ENCODE data around the gene ENGASE. TPM values are rescaled to one million over a fixed set of nuclear protein-coding genes. Genes with fewer than 3 reads are reported as not detected.
A peak's percentile ranks its signal among the peaks of the same experiment; 100 is the strongest.

The ENGASE gene
- total RNA-seq, 1 donor from 2014 or later = 39.4 TPM

DNA sequence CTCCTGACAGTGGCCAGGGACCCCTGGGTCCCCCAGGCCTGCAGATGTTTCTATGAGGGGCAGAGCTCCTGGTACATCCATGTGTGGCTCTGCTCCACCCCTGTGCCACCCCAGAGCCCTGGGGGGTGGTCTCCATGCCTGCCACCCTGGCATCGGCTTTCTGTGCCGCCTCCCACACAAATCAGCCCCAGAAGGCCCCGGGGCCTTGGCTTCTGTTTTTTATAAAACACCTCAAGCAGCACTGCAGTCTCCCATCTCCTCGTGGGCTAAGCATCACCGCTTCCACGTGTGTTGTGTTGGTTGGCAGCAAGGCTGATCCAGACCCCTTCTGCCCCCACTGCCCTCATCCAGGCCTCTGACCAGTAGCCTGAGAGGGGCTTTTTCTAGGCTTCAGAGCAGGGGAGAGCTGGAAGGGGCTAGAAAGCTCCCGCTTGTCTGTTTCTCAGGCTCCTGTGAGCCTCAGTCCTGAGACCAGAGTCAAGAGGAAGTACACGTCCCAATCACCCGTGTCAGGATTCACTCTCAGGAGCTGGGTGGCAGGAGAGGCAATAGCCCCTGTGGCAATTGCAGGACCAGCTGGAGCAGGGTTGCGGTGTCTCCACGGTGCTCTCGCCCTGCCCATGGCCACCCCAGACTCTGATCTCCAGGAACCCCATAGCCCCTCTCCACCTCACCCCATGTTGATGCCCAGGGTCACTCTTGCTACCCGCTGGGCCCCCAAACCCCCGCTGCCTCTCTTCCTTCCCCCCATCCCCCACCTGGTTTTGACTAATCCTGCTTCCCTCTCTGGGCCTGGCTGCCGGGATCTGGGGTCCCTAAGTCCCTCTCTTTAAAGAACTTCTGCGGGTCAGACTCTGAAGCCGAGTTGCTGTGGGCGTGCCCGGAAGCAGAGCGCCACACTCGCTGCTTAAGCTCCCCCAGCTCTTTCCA lies 25.5 kb upstream of the ENGASE start:
- no peak for DNase-seq (ENCODE audit: low spot score)

DNA sequence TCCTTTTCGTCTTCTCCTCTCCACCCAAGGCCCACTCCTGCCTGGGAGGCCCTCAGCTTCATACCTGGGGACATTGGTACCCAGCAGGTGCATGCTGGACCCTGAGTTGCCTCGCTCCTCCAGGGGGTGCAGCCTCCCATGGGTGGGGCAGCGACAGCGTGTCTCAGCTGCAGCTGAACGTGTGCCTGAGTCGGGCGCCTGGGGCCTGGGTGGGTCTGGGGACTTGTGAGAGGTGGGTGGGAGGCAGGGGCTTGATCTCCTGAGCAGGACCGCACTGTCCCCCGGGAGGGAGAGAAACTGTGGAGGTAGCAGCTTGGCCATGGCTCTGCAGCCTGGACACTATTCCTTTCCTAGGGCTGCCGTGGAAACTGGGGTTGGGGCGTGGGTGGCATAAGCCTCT lies 24.8 kb upstream of the ENGASE start:
- DNase-seq (ENCODE audit: low spot score) = no peak
- intact Hi-C loops (cut with DNase I) = loop anchor here (5.0 kb wide), 1 partner anchor 38 kb away; no protein-coding TSS in a partner anchor

More for the DNA sequence above, 25.5 kb upstream of the ENGASE start:
- intact Hi-C loops (cut with DNase I) = loop anchor here (5.0 kb wide), 1 partner anchor 37 kb away; no protein-coding TSS in a partner anchor

DNA sequence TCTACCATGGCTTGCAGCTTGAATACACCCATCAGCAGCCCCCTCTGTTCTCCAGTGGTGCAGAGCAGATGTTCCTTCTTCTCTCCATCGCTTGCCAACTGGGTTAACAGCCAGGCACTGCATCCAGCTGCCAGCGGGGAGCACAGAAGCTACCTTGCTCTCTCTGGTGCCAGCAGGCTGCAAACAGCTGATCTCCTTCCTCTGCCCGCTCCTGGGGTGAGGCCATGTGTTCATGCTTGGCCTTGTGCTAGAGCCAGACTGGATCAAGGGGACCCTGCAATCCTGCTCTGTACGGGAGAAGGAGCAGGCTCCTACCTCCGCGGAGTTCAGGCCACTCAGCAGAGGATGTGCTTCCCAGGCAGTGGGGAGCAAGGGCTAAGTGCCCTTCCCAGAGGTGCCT lies 24.1 kb upstream of the ENGASE start:
- intact Hi-C loops (cut with DNase I) = no loop called here
- no peak for DNase-seq (ENCODE audit: low spot score)

DNA sequence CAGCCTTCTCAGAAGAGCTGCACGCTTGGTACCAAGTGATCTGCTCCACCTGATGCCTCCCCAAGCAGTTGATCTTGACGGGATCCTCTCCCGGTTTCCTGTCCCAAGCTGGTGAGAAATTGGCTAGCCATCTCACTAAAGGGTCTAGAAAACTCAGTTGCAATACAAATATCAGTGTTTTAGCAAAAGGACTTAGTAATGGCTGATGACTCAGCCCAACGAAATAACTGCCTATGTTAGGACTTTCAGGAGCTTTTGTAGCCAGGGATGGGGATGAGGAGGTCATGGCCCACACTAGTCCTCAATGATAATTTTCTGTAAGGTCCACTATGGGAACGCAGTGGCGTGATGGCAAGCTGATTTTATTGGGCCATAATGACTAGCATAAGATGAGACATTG lies 23.3 kb upstream of the ENGASE start:
- DNase-seq (ENCODE audit: low spot score) = no peak
- intact Hi-C loops (cut with DNase I) = no loop called here

DNA sequence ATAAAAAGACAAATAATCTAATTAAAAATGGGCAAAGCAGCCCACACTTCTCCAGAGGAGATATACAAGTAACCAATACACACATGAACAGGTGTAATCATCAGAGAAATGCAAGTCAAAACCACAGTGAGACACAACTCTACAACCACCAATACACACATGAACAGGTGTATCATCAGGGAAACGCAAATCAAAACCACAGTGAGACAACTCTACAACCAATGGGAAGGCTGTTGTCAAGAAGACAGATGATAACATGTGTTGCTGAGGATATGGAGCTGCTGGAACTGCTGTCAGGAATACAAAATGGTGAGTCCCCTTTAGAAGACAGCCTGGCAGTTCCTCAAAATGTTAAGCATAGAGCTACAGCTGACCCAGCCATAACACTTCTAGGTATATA lies 22.5 kb upstream of the ENGASE start:
- DNase-seq (ENCODE audit: low spot score) = no peak
- intact Hi-C loops (cut with DNase I) = no loop called here

DNA sequence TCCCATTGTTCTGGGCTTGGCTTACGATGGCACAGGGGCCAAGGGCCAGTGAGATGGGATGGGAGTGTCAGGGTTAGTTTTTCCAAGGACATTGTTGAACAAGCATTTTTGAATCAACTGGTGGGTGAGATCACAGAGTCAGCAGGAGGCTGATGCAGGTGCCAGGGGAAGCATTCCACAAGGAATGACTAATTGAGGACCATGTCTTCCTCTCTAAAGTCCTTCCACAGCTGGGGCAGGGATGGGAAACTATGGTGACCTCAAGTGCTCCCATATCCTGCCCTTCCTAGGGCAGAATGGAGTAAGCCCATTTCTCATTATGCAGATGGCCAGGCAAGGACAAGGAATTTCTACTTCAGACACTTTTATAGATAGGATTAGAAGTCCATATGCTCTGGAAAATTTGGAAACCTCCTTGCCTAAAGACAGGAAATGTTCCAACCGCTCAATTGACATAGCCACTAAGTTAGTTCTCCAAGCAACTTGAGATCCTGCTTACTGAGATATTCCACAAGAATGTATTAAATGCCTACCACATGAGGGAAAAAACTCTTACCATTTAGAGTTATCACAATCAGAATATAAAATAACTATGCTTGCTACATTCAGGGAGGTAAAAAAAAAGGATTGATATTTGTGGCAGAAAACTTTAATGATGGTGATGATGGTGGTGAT lies 21.2 kb upstream of the ENGASE start:
- intact Hi-C loops (cut with DNase I) = no loop called here
- no peak for DNase-seq (ENCODE audit: low spot score)

GRCh38 chr17:79054200-79054960 lies 20.2 kb upstream of the ENGASE start:
- DNase-seq (ENCODE audit: low spot score) = peak; percentile 3
- intact Hi-C loops (cut with DNase I) = no loop called here

- intact Hi-C loops (cut with DNase I) = no loop called here
Measured at GRCh38 chr17:79055197-79055596, 19.4 kb upstream of the ENGASE start.

GRCh38 chr17:79057737-79058385 lies 16.8 kb upstream of the ENGASE start:
- peak; percentile 39 for DNase-seq (ENCODE audit: low spot score)
- intact Hi-C loops (cut with DNase I) = no loop called here

More at GRCh38 chr17:79055197-79055596, 19.4 kb upstream of the ENGASE start:
- DNase-seq (ENCODE audit: low spot score) = no peak

DNA sequence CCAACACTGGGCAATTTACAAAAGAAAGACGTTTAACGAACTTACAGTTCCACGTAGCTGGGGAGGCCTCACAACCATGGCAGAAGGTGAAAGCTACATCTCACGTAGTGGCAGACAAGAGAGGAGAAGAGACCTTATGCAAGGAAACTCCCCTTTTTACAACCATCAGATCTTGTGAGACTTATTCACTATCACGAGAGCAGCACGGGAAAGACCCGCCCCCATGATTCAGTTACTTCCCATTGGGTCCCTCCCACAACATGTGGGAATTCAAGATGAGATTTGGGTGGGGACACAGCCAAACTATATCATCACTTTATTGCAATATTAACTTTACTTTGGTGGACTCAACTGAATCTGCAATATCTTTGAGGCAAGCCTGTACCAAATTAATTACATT lies 11.9 kb upstream of the ENGASE start:
- intact Hi-C loops (cut with DNase I) = no loop called here
- peak; percentile 5 for DNase-seq (ENCODE audit: low spot score)

DNA sequence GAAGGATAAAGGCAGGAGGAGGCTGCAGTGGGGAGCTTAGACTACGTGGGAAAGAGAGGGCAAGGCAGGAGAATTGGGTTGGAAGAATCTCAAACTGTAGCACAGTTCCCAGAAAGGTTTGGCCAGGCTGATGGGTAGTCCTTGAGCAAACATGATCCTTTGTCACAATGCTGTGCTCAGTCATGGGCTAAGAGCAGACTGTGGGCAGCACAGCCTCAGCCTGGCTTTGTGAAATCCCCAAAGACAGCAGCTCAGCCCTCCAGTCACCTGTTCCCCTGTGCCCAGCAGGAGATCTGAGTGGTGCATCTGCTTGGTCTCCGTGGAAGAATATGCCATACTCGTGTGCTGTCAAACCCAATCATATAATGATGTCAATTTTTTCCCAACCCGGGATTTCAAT lies 10.6 kb upstream of the ENGASE start:
- DNase-seq (ENCODE audit: low spot score) = peak; percentile 38
- intact Hi-C loops (cut with DNase I) = no loop called here

DNA sequence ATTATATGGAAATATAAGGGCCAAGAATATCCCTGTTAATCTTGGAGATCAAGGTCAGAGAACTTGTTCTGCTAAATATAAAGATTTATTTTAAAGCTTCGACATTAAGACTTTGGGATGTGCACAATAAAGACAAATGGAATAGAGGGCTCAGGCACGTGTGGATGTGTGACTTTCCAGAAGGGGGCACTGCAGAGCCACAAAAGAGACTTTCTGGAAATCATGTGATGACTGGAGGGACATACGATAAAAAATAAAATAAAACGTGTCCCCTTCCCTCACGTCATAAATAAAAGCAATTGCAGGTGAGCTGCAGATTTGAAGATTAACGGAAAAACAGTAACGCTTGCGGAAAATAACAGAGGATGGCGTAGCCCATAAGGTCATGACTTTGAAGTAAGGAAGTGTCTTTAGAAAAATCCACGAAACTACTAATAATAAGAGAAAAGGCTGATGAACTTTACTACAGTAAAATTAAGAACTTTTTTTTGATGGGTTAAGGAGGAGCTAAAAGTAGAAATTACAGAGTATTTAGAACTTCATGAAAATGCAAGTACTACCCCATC lies 9.4 kb upstream of the ENGASE start:
- DNase-seq (ENCODE audit: low spot score) = no peak
- intact Hi-C loops (cut with DNase I) = no loop called here

DNA sequence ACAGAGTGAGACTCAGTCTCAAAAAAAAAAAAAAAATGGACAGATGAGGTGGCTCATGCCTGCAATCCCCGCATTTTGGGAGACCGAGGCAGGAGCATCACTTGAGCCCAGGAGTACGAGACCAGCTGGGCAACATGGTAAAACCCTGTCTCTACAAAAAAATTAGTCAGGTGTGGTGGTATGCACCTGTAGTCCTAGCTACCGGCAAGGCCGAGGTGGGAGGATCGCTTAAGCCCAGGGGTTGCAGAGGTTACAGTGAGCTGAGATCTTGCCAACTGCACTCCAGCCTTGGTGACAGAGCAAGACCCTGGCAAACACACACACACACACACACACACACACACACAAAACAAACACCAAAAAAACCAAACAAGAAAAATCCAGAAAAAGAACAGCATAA lies 7.7 kb upstream of the ENGASE start:
- DNase-seq (ENCODE audit: low spot score) = peak; percentile 38
- intact Hi-C loops (cut with DNase I) = no loop called here

- no peak for DNase-seq (ENCODE audit: low spot score)
Measured at GRCh38 chr17:79070266-79070880, 4.3 kb upstream of the ENGASE start.

DNA sequence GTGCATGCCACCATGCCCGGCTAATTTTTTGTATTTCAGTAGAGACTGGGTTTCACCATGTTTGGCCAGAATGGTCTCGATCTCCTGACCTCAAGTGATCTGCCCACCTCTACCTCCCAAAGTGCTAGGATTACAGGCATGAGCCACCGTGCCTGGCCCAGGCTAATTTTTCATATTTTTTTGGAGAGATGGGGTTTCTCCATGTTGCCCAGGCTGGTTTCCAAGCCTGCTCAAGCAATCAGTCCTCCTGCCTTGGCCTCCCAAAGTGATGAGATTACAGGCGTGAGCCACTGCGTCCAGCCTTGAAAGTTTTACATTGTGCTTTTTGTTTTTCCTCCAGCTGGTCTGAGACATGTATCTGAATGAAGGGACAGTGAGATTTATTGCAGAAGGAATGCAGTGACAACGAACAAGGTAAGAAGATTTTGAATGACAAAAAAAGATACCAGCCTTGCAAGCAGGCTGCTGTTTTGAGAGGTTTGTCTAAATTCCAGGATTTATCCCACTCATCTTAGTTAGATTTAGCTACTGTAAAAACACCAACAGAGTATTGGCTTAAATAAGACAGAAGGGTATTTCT lies 3.4 kb upstream of the ENGASE start:
- peak; percentile 57 for DNase-seq (ENCODE audit: low spot score)
- intact Hi-C loops (cut with DNase I) = no loop called here

More at GRCh38 chr17:79070266-79070880, 4.3 kb upstream of the ENGASE start:
- intact Hi-C loops (cut with DNase I) = no loop called here

DNA sequence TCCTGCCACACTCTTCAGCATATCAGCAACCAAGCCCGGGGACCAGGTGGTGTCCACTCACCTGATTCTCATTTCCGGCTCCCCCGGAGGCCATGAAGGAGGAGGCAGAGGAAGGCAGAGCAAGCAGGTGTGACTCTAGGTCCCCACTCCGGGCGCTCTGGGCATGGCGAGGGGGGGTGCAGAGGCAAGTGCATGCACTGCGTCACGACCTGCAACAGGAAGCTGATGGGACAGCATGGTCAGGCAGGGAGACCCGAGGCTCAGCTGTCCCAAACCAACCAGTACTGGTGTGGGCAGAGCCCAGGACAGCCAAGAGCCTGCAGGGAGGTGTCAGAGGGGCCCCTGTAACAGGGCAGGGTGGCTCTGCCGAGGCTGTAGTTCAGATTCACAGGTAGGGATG lies 2.1 kb upstream of the ENGASE start:
- intact Hi-C loops (cut with DNase I) = no loop called here
- DNase-seq (ENCODE audit: low spot score) = peak; percentile 49

DNA sequence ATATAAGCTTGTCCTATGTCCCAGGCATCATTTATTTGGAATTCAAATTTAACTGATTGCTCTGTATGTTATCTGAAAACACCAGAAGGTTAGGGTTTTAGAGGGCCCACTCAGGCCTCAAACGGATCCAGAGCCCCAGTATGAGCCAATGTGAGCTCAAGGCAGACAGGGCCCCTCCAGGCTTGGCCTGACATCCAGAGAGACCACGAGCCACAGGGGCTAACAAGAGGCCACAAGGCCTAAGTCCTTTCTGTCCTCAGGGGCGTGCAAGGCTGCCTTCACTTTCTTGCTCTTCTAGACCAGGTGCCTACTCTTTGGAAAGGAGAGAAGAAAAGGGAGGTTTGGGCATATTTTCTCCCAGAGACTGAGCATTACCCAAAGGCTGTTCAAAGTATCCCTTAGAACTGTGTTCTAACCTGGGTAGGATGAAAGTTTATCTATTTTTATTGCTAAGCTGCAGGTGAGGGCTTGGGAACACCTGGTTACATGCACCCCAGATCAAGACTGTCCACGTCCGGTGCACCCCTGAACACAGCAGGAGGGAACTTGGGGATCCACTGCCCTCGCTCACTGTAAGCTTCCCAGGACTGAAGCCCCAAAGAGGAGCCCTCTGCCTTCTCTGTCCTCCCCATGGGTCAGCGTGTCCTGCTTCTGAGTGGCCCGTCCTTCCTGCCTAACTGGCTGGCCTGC lies 1.5 kb upstream of the ENGASE start:
- DNase-seq (ENCODE audit: low spot score) = peak; percentile 27
- intact Hi-C loops (cut with DNase I) = no loop called here

DNA sequence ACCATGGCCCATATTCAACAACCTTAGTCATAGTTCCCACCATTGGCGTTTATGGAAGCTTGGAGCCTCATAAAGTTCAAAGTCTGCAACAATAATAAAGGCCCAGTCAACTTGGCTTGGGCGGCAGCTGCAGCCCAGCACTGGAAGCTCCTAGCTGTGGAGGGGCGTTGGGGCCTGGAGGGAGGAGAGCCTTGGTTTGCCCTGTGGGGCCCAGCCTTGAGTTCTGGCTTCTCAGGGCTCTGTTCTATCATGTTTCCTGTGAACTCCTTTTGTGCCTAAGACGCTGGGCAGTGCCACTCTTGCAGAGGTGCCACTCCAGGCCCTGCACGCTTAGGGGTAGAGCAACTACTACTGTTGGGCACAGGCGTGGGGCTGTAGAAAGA lies 927 bp upstream of the ENGASE start:
- DNase-seq (ENCODE audit: low spot score) = peak; percentile 59
- intact Hi-C loops (cut with DNase I) = no loop called here

All from cardiac septum (tissue), 1 donor.